OCI-LY7 (cell line): Measurements from ENCODE around the gene MRS2. TPM values are rescaled to one million over a fixed set of nuclear protein-coding genes. Genes with fewer than 3 reads are reported as not detected.

ENCODE experiments used
- BruUV-seq: library from RNA; stranded (reverse); fragments of 400-500 nt; replicated peaks from 2 replicates; lab custom pipeline; 2021; lab: Mats Ljungman, UMichigan
- CTCF ChIA-PET: fragments of 300-600 bp; sonication (Branson Sonifier 250); formaldehyde crosslinking; loops from one replicate; lab custom pipeline; 2022; ENCODE audit warnings: antibody characterized with exemption; ENCODE audit not compliant: unreplicated experiment; lab: Charles Lee
- POLR2A ChIA-PET: fragments of 300-600 bp; sonication (Branson Sonifier 250); formaldehyde crosslinking; loops from one replicate; lab custom pipeline; 2022; ENCODE audit warnings: antibody characterized with exemption; lab: Charles Lee
- DNase-seq: peaks from one replicate; pipeline ENCODE4 v3.0.0-alpha.2; 2015; ENCODE audit warnings: low spot score
- H2AFZ ChIP-seq: fragments of 200-600 bp; sonication (generic), shearing (Covaris generic); 2 replicates; pipeline ENCODE4 v1.6.1; 2014; ENCODE audit warnings: mild to moderate bottlenecking, antibody characterized with exemption, low read length, moderate library complexity
- H3K27ac ChIP-seq: fragments of 200-600 bp; sonication (generic); 2 replicates; pipeline ENCODE4 v1.5.1; 2014; ENCODE audit warnings: mixed run types, low read depth, mild to moderate bottlenecking, moderate library complexity, low read length, inconsistent platforms; ENCODE audit not compliant: poor library complexity, severe bottlenecking
- H3K36me3 ChIP-seq: fragments of 200-600 bp; sonication (generic); 2 replicates; pipeline ENCODE4 v1.6.1; 2014; ENCODE audit warnings: mild to moderate bottlenecking, antibody characterized with exemption, low read length, moderate library complexity, mixed read lengths; ENCODE audit not compliant: insufficient read depth
- H3K4me1 ChIP-seq: fragments of 200-600 bp; sonication (generic); 2 replicates; pipeline ENCODE4 v1.5.1; 2014; ENCODE audit warnings: mild to moderate bottlenecking, low read length; ENCODE audit not compliant: insufficient read depth, poor library complexity, severe bottlenecking
- H3K4me2 ChIP-seq: fragments of 200-600 bp; sonication (generic); 2 replicates; pipeline ENCODE4 v1.6.1; 2014; ENCODE audit warnings: mild to moderate bottlenecking, low read length
- H3K4me3 ChIP-seq: fragments of 200-600 bp; sonication (generic); 2 replicates; pipeline ENCODE4 v1.5.1; 2014; ENCODE audit warnings: mild to moderate bottlenecking, low read depth, low read length; ENCODE audit not compliant: poor library complexity, severe bottlenecking
- H3K79me2 ChIP-seq: fragments of 200-600 bp; sonication (generic); 2 replicates; pipeline ENCODE4 v1.6.1; 2016; ENCODE audit warnings: low read depth, mild to moderate bottlenecking, low read length, moderate library complexity, mixed read lengths; ENCODE audit not compliant: insufficient read depth
- H3K9me2 ChIP-seq: fragments of 200-600 bp; sonication (generic); 2 replicates; pipeline ENCODE4 v1.6.1; 2016; ENCODE audit warnings: mild to moderate bottlenecking, low read length, mixed read lengths; ENCODE audit not compliant: insufficient read depth
- H3K9me3 ChIP-seq: fragments of 200-600 bp; sonication (generic); 2 replicates; pipeline ENCODE4 v1.6.1; 2014; ENCODE audit warnings: mild to moderate bottlenecking, mixed run types, low read length, mixed read lengths
- H4K20me1 ChIP-seq: fragments of 200-600 bp; sonication (generic); 2 replicates; pipeline ENCODE4 v1.6.1; 2014; ENCODE audit warnings: mild to moderate bottlenecking, antibody characterized with exemption, low read length, moderate library complexity, mixed read lengths; ENCODE audit not compliant: insufficient read depth
- EZH2phosphoT487 ChIP-seq: fragments of 200-600 bp; sonication (generic); IDR thresholded peaks from 2 replicates; pipeline ENCODE4 v1.6.1; 2018; ENCODE audit warnings: low read depth, borderline replicate concordance, mild to moderate bottlenecking, mixed run types, antibody characterized with exemption, low read length, moderate library complexity, mixed read lengths
- intact Hi-C: fragments of 100-400 bp; cut with micrococcal nuclease; formaldehyde crosslinking; loops from one replicate; pipeline ENCODE4 v1.10.0; 2022; ENCODE audit not compliant: unreplicated experiment
- total RNA-seq, 2 experiments: library from RNA; depleted of rRNA in 1 of 2; stranded (reverse); fragments of >200 nt in 1 of 2; shearing (Covaris generic) in 1 of 2; gene quantifications; 2 replicates each; pipeline ENCODE4 v1.2.3, GENCODE V29; 2014 to 2022
- TF ChIP-seq, protein P1 (sequence below): fragments of 200-600 bp; sonication (generic); conservative IDR thresholded peaks from 2 replicates; pipeline ENCODE4 v1.5.1; 2014; ENCODE audit warnings: mild to moderate bottlenecking, antibody characterized with exemption, low read length, moderate library complexity, mixed read lengths

The MRS2 gene
- total RNA-seq, 2 experiments from 2014 or later = 0.97 TPM; not detected in 1

DNA sequence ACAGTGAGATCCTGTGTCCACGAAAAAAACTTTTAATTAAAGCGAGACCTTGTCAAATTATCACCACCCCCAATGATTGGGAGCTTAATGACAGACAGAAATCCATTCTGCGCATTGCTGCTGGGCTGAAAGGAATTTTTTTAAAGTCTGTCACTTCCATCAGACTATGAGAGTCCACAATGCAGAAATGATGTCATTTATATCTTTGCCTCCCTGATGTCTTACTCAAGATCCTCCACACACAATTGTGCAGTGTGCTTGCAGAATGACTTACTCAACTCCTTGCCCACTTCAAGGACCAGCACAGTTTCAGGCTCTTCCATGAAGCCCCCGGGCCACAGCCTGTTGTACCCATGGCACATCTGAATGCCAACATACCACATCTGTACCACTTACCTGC is 45.7 kb downstream of the MRS2 start:
- Histone ChIP-seq H3K79me2 (no peaks in the 10 kb centered on the region), H3K4me2 (no peak overlapping the region), H3K36me3 (peaks cover 46% of the 10 kb centered on the region), H3K27ac (no peak overlapping the region), H2AFZ (no peak overlapping the region), H4K20me1 (no peaks in the 10 kb centered on the region), H3K4me1 (no peaks in the 10 kb centered on the region), H3K9me2 (no peaks in the 10 kb centered on the region), H3K9me3 (no peaks in the 10 kb centered on the region), H3K4me3 (no peak overlapping the region)
- TF ChIP-seq, protein P1, sequence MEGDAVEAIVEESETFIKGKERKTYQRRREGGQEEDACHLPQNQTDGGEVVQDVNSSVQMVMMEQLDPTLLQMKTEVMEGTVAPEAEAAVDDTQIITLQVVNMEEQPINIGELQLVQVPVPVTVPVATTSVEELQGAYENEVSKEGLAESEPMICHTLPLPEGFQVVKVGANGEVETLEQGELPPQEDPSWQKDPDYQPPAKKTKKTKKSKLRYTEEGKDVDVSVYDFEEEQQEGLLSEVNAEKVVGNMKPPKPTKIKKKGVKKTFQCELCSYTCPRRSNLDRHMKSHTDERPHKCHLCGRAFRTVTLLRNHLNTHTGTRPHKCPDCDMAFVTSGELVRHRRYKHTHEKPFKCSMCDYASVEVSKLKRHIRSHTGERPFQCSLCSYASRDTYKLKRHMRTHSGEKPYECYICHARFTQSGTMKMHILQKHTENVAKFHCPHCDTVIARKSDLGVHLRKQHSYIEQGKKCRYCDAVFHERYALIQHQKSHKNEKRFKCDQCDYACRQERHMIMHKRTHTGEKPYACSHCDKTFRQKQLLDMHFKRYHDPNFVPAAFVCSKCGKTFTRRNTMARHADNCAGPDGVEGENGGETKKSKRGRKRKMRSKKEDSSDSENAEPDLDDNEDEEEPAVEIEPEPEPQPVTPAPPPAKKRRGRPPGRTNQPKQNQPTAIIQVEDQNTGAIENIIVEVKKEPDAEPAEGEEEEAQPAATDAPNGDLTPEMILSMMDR = no peak
- TF ChIP-seq EZH2phosphoT487 = no peak
- DNase-seq = no peak
- CTCF ChIA-PET = no interaction called here
- no TSS peak for BruUV-seq
- POLR2A ChIA-PET = interaction anchor here (0.5 kb wide), 1 partner anchor 617 kb away, joined by 3 read pairs; no protein-coding TSS in a partner anchor
- intact Hi-C loops = no loop called here

DNA sequence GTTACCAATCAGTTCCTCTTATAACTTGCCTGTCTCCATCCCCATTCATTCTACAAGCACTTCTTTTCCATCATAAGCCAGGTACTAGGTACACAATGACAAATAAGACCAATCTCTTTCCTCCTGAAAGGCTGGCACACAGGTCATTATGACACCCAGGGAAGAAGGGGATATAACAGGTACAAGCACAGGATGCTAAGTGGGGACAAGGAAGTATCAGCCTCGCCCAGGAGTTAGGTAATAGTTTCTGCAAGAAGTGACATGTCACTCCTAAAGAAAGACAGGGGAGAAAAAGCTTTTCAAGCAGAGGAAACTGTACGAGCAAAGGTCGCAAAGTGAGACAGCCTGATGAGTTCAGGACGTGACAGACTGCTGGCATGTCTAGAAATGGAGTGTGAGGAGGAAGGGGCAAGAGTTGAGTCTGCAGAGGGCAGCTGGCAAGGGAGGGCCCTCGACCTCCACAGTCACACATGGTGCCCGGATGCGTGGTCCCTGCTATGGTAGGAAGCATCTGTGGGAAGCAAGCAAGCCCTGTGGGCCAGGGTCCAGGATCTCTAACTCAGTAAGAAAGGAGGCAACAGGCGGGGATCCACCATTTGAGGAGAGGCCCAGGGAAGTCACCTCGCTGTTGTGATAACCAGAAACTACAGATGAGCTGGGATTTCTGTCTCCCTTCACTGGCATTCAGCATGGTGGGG is 46.2 kb downstream of the MRS2 start:
- intact Hi-C loops = no loop called here
- CTCF ChIA-PET = no interaction called here
- H3K9me2 ChIP-seq = no peaks in the 10 kb centered on the region
- no peak overlapping the region for H3K4me3 ChIP-seq
- no peak overlapping the region for H2AFZ ChIP-seq
- POLR2A ChIA-PET = interaction anchor here (0.5 kb wide), 1 partner anchor 617 kb away, joined by 3 read pairs; no protein-coding TSS in a partner anchor
- H3K79me2 ChIP-seq = no peaks in the 10 kb centered on the region
- H4K20me1 ChIP-seq = no peaks in the 10 kb centered on the region
- DNase-seq = no peak
- H3K4me2 ChIP-seq = no peak overlapping the region
- no peak overlapping the region for H3K27ac ChIP-seq
- no peaks in the 10 kb centered on the region for H3K4me1 ChIP-seq
- H3K9me3 ChIP-seq = no peaks in the 10 kb centered on the region
- TF ChIP-seq, protein P1 = no peak
- TF ChIP-seq EZH2phosphoT487 = no peak
- BruUV-seq = no TSS peak
- peaks cover 43% of the 10 kb centered on the region for H3K36me3 ChIP-seq

DNA sequence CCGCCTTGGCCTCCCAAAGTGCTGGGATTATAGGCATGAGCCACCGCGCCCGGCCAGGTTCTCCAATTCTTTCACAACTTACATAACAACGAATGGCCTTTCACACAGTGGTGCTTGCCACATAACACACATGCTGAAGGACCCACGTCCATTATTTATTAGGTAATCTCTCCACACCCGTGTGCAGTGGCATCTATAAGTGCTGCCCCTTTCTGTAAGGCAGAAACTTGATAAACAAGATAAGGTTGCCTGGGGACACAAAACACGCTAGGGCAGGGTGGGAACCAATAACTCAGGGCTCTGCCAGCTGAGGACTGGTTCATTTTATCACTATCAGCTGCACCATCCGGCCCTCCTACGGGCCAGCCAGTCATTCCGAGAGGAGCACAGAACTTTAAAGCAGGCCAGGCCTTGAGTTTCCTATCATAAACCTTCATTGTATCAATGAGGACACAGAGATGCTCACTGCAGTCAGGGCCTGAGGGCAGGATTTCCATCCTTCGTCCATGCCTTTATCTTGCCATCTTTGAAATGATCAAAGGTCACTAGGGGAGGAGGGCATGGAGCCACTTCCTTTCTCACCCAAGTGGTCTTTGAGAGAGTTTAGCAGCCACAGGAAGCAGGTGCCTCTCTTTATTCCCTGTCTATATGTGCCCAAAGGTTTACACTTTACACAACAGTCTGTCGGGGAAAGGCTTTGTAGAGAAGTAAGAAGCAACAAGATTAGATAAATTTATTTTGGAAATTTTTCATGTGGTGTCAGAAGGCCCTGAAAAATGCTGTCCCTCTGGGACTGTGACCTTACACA is 49.0 kb downstream of the MRS2 start:
- ChIA-PET CTCF (no interaction called here), POLR2A (interaction anchor here (0.6 to 1.9 kb wide), 2 partner anchors 7 to 585 kb away, joined by 4 to 5 read pairs; no protein-coding TSS in a partner anchor)
- H3K4me3 ChIP-seq = no peak overlapping the region
- H3K79me2 ChIP-seq = no peaks in the 10 kb centered on the region
- intact Hi-C loops = no loop called here
- H2AFZ ChIP-seq = no peak overlapping the region
- no TSS peak for BruUV-seq
- H3K36me3 ChIP-seq = peaks cover 42% of the 10 kb centered on the region
- no peaks in the 10 kb centered on the region for H3K9me2 ChIP-seq
- TF ChIP-seq, protein P1 = no peak
- TF ChIP-seq EZH2phosphoT487 = no peak
- DNase-seq = peak; percentile 10
- H3K27ac ChIP-seq = no peak overlapping the region
- H3K4me1 ChIP-seq = no peaks in the 10 kb centered on the region
- no peak overlapping the region for H3K4me2 ChIP-seq
- no peaks in the 10 kb centered on the region for H4K20me1 ChIP-seq
- no peaks in the 10 kb centered on the region for H3K9me3 ChIP-seq
